ENCODE data around the gene ZNF653.

The ZNF653 gene

DNA sequence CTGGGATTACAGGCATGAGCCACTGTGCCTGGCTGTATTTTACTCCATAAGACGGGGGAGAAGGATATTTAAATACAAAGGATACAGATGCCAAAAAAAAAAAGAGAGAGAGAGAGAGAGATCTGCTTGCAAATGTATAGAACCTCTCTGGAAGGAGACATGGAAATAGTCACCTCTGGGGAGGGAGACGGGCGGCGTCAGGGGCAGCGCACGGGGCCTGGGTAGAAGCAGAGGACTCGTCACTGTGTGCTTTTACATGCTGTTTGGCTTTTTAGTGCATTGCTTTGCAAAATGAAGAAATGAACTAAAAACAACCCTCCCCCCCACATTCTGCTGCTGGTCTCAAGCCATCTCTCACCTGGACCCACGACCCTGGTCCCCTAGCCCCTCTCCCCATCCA lies 4.8 kb upstream of the ZNF653 start:
- DNase-seq: no peak

GRCh38 chr19:11507370-11508078 lies 1.9 kb upstream of the ZNF653 start:
- DNase-seq: no peak

- DNase-seq: no peak
These were observed 1.3 kb upstream of the ZNF653 start for GRCh38 chr19:11506967-11507366.

DNA sequence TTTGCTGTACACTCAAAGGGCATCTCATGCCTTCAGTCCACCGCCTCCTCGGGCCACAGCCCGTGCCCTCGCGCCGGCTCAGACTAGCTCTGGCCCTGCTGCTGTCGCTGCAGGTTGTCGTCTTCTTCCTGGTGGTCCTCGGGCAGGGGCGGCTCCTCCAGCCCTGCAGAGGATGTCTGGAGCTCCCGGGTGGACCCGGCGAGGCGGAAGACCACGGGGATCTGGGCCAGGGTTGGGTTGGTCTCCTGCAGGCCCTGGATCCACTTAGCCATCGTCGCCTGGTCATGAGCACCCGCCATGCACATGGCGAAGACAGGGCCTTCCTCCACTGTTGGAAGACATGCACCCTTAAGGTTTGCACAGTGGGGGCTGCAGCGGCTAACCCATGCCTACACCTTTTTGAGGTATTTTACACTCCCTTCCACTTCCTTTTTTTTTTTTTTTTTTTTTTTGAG lies 489 bp upstream of the ZNF653 start:
- no peak for DNase-seq

DNA sequence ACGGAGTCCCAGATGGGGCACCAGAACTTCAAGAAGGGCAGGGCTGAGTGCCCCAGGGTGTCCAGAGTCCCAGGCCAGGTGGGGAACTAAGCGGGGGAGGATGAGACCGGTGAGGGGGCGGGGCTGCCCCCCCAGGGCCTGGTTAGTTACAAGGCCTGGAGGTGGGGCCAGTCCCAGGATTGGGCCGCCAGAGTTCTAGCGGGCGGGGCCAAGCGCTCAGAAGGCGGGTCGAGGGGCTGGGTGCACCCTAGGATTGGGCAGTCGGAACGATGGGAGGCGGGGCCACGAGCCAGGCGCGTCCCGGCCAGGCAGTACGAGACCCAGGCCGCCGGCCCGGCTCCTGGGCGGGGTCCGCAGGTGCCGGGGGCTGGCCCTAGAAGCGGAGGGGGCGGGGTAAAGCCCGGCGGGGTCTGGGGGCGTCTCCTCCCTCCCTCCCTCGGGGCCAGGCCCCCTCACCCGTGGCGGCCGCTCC lies 571 bp downstream of the ZNF653 start:
- peak; percentile 94 to 96 (median 95) for DNase-seq

GRCh38 chr19:11504502-11505031 lies 1.1 kb downstream of the ZNF653 start:
- no peak for DNase-seq

DNA sequence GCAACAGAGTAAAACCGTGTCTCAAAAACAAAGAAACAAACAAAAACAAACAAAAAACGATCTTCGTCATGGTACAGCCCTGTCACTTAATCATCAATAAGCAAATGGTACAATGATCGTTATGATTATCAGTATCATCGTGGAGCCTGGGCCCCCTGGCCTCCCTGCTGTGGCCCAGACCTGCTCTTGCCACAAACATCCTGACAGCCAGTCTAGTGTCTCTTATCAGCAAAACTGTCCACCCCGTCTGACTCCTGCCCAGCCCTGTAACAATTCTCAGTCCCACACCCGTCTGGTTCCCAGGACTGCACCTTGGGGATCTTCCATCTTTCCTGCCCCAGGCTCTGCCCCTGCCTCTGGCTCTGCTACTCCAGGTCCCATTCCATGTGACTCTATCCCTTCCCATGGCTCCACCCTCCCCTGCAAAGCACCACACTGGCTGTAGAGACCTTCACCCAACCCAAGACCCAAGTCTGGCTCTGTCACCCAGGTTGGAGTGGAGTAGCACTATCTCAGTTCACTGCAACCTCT lies 5.7 kb downstream of the ZNF653 start:
- DNase-seq: no peak

- DNase-seq: no peak
These were observed 6.4 kb downstream of the ZNF653 start for GRCh38 chr19:11499220-11499726.

DNA sequence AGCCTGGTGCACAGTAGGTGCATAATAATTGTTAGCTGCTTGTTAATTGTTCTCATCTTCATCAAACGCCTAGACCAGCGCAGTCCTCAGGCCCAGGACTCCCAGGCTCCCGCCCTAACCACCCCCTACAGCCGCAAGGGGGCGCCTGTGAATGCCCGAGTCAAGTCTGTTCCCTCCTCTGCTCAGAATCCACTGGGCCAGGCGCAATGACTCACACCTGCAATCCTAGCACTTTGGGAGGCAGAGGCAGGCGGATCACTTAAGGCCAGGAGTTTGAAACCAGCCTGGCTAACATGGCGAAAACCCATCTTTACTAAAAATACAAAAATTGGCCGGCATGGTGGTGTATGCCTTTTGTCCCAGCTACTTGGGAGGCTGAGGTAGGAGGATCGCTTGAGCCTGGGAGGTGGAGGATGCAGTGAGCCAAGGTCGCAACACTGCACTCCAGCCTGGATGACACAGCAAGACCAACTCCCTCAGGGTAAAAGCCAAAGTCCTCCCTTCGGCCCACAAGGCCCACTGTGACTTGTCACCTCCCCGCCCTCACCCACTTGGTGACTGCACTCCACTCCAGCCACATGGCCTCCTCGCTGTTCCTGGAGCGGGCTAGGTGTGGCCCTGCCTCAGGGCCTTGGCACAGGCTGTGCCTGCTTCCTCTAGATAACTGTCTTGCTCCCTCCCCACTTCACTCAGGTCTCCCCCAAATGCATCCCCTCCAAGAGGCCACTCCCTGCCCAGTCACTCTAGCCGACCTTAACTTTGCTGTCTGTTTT lies 9.1 kb downstream of the ZNF653 start:
- peak; percentile 79 to 86 (median 79) for DNase-seq

DNA sequence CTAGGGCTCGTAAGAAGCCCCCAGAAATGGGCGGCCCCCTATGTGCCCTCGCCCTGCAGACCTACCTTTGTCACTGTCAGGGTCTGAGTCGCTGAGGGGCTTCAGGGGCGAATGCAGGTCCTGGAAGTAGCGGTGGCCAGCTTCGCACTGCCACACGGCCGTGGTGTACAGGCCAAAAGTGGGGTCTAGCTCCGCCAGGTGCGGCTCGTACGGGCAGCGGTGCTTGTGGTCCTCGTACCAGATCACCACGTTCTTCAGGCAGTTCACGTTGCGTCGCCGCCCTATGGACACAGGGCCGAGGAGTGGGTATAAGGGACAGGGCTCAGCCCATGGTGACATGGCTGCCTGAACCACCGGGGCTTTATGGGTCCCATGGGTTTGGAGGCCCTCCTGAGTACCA lies 9.8 kb downstream of the ZNF653 start:
- no peak for DNase-seq

GRCh38 chr19:11495481-11495880 lies 10.2 kb downstream of the ZNF653 start:
- no peak for DNase-seq

- no peak for DNase-seq
These were observed 10.9 kb downstream of the ZNF653 start for GRCh38 chr19:11494634-11495285.

GRCh38 chr19:11489378-11489777 lies 16.3 kb downstream of the ZNF653 start:
- DNase-seq: no peak

DNA sequence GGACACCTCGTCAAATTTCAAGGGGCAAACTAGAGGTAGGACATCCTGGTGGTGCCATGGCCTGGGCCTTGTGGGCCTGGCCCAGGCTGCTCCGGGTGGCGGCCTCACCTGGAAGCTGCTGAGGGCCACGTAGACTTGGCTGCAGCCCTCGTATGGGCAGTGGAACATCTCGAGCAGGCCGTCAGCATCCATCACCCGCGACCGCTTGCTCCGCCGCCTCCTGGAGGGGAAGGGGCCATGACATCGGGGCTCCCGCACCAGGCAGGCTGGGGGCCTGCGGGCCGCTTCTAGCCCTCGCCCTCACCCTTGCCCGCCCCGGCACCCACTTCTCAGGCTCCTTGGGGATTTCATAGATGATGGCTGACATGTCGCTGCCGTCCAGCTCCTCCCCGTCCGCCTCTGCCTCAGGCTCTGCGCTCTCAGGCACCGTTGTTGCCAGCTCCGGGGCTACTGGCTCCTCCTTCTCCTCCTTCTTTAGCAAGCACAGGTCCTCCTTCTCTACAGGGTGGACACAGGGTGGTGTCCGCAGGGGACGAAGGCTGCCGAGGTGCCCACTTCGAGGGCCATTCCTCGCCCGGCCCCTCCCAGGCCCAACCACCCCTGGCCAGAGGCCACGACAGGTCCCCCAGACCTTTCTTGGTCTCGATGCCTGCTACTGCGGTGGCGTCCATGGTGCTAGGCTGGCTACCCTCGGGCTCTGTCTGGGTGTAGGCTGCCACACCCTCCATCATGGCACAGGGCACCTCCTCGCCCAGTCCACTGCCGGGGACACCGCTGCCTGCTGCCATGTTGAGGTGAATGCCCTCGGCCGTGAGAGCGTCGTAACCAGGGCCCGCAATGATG lies 18.8 kb downstream of the ZNF653 start:
- DNase-seq: no peak

GRCh38 chr19:11485245-11485837 lies 20.3 kb downstream of the ZNF653 start:
- no peak for DNase-seq

GRCh38 chr19:11483366-11484111 lies 22.1 kb downstream of the ZNF653 start:
- no peak for DNase-seq

- peak; percentile 88 to 96 (median 92) for DNase-seq
These were observed 23.1 kb downstream of the ZNF653 start for GRCh38 chr19:11482384-11483050.

- DNase-seq: peak; percentile 78 to 87 (median 80)
These were observed 23.9 kb downstream of the ZNF653 start for GRCh38 chr19:11481534-11482383.
